NCI-H2196 (cell line): ENCODE data around the gene ANKRD34B.

Experiments
- DNase-seq: peaks from one replicate; lab custom pipeline; 2025; ENCODE audit not compliant: unreplicated experiment; lab: John Stamatoyannopoulos, UW

The ANKRD34B gene

GRCh38 chr5:80573062-80573461 is 3.0 kb upstream of the ANKRD34B start:
- no peak for DNase-seq

- no peak for DNase-seq
Observed at GRCh38 chr5:80569086-80569960, 757 bp downstream of the ANKRD34B start.

GRCh38 chr5:80568251-80568650 is 1.8 kb downstream of the ANKRD34B start:
- no peak for DNase-seq

- DNase-seq: no peak
Observed at GRCh38 chr5:80566711-80567259, 3.3 kb downstream of the ANKRD34B start.

GRCh38 chr5:80565330-80565729 is 4.8 kb downstream of the ANKRD34B start:
- no peak for DNase-seq

GRCh38 chr5:80559244-80559643 is 10.8 kb downstream of the ANKRD34B start:
- DNase-seq: no peak

- no peak for DNase-seq
Observed at GRCh38 chr5:80555099-80555498, 15.0 kb downstream of the ANKRD34B start.

GRCh38 chr5:80554646-80555045 is 15.4 kb downstream of the ANKRD34B start:
- DNase-seq: no peak

- no peak for DNase-seq
Observed at GRCh38 chr5:80541392-80541791, 28.7 kb downstream of the ANKRD34B start.

- no peak for DNase-seq
Observed at GRCh38 chr5:80540691-80541090, 29.4 kb downstream of the ANKRD34B start.

- DNase-seq: no peak
Observed at GRCh38 chr5:80516826-80517225, 53.3 kb downstream of the ANKRD34B start.

GRCh38 chr5:80509362-80509761 is 60.7 kb downstream of the ANKRD34B start:
- DNase-seq: no peak

GRCh38 chr5:80508844-80509243 is 61.2 kb downstream of the ANKRD34B start:
- DNase-seq: no peak

- no peak for DNase-seq
Observed at GRCh38 chr5:80507663-80508062, 62.4 kb downstream of the ANKRD34B start.
